Sigmoid colon (tissue), 4 donors: ENCODE data around the gene BOLA1.

Experiments used
- CTCF ChIP-seq, 4 experiments: fragments of 450-650 bp in 3 of 4; fragments of 200-600 bp in 1 of 4; IDR thresholded peaks; one replicate each; pipeline ENCODE4 v1.5.1; 2016 to 2019; ENCODE audit warnings: antibody characterized with exemption in 4 of 4, mild to moderate bottlenecking in 3 of 4, moderate library complexity in 2 of 4
- EP300 ChIP-seq, 4 donors: sonication (generic); formaldehyde crosslinking; IDR thresholded peaks; one replicate each; pipeline ENCODE4 v1.6.1; 2017; ENCODE audit warnings: antibody characterized with exemption in 4 of 4
- POLR2A ChIP-seq, 2 donors: fragments of 450-650 bp; IDR thresholded peaks; one replicate each; pipeline ENCODE4 v1.6.1; 2016; ENCODE audit warnings: antibody characterized with exemption in 2 of 2, mild to moderate bottlenecking in 2 of 2, moderate library complexity in 2 of 2

DNA sequence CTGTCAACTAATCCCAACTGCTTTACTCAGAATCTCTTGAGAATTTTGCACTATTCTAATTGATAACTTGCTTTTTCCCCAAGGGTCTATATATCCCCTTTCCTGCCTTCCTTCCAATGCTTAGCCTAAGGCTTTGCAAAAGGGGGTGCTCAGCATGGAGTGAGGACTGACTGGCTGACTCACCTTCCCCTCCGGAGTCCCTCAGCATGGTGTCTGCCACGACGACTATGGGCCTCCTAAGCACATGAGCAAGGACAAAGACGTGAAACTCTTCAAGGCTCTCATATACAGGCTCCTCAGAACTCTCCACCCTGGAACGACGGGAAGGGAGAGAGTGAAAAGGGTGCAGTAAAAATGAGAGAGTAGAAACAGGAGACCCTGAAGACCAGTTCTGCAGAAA, 50.5 kb downstream of the BOLA1 start:
- TF ChIP-seq POLR2A (IDR thresholded peaks at IDR 0.05) (no peak), CTCF (IDR thresholded peaks at IDR 0.05) (no peak), EP300 (IDR thresholded peaks at IDR 0.05) (no peak)
